ENCODE results near the gene STUB1. TPM values are rescaled to one million over a fixed set of nuclear protein-coding genes. Genes with fewer than 3 reads are reported as not detected.

STUB1 gene
- total and polyA plus RNA-seq, 2 of the 8 experiments (the other 6 are each of a cell fraction or from before 2014, with no cell fraction given): 89.9 to 103 TPM

DNA sequence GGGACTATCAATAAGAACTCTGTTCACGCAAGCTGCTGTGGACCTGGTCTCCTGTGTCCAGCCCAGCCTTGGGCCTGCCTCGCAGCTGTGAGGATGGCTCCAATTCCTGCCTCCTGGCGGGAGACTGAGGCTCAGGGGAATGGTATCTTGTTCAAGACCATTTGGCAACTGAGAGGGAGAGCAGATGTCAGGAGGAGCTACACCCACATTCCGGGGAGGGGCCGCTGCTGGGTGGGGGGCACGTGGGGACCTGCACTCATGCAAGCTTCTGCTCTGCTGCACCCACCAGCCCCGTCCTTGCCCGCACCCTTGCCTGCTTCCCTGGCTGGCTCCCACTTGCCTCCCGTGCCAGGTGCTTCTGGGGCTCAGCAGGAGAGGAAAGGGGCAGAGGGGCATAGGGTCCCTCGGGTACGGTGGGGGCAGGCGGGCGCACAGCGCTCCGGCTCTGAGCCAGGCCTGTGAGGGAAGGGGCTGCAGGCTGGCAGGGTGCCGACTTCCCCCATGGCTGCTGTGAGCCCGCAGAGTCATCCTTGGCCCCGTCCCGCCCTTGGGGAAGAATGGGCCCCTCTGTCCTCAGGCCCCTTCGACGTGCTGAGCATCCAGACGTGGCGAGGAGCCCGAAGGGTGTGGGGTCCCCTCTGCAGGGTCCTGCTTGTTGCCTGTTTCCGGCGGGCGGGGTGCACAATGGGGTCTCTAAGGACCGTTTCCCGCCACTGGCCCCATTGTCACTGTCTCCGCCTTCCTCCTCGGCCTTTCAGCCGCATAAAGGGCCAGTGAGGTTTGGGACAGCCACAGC lies 37.4 kb downstream of the STUB1 start:
- Histone ChIP-seq H2BK20ac (ENCODE audit: low read length) (no peak overlapping the region), H3K4ac (replicated peaks; ENCODE audit: insufficient read length, low read depth, low read length) (no peak overlapping the region), H3K4me2 (ENCODE audit: insufficient read depth in 1 of 2, low read depth in 2 of 2, low read length in 2 of 2) (no peak overlapping the region; a peak in 1 of 4 replicates), H3K9ac (replicated peaks in 1 of 4; ENCODE audit: extremely low read depth in 1 of 4, low read depth in 3 of 4, low read length in 3 of 4) (no peak overlapping the region; a peak in 1 of 7 replicates), H3K4me3 (ENCODE audit: extremely low read depth in 1 of 4, insufficient read depth in 2 of 4, low read depth in 3 of 4, low read length in 4 of 4) (no peak overlapping the region), H3K27ac (ENCODE audit: low read depth, low read length) (no peak overlapping the region; the same call in 1 of the 2 replicates), H2AK5ac (ENCODE audit: low read depth, low read length) (no peak overlapping the region), H2BK15ac (ENCODE audit: low read length) (no peak overlapping the region), H4K91ac (replicated peaks; ENCODE audit: insufficient read length, low read length) (no peak overlapping the region), H2BK12ac (ENCODE audit: low read depth, low read length) (no peak overlapping the region), H4K20me1 (replicated peaks in 1 of 2; ENCODE audit: control insufficient read depth in 1 of 2, insufficient read depth in 2 of 2, low read length in 2 of 2) (peaks cover 6 to 14% of the 10 kb centered on the region in 2 experiments), H4K8ac (ENCODE audit: extremely low read depth, insufficient read depth, low read length) (no peak overlapping the region), H3K18ac (ENCODE audit: extremely low read depth, low read length) (no peak overlapping the region), H3K79me1 (ENCODE audit: low read depth, low read length) (no peaks in the 10 kb centered on the region), H3K4me1 (replicated peaks in 1 of 4; ENCODE audit: control insufficient read depth in 3 of 4, insufficient read depth in 4 of 4, low read length in 3 of 4) (peaks cover 0 to 29% (median 19%) of the 10 kb centered on the region in 4 experiments; a peak in 5 of 7 replicates), H3K36me3 (ENCODE audit: control insufficient read depth in 2 of 4, insufficient read depth in 4 of 4, low read length in 3 of 4) (peaks cover 0 to 6% (median 0%) of the 10 kb centered on the region in 4 experiments; a peak in 1 of 8 replicates), H3K23ac (ENCODE audit: insufficient read length) (no peak overlapping the region), H3K56ac (replicated peaks; ENCODE audit: insufficient read length, low read depth, low read length) (no peak overlapping the region), H3K27me3 (replicated peaks in 1 of 4; ENCODE audit: control insufficient read depth in 3 of 4, extremely low read depth in 1 of 4, insufficient read depth in 3 of 4, low read length in 3 of 4) (peaks cover 0 to 41% (median 24%) of the 10 kb centered on the region in 4 experiments; a peak in 6 of 7 replicates), H2BK120ac (replicated peaks; ENCODE audit: low read depth, low read length) (no peak overlapping the region), H2BK5ac (ENCODE audit: low read depth, low read length) (no peak overlapping the region), H3K9me3 (ENCODE audit: insufficient read depth in 2 of 2, low read depth in 1 of 2, low read length in 1 of 2) (no peaks in the 10 kb centered on the region; a peak in 1 of 4 replicates), H3K23me2 (ENCODE audit: low read depth, low read length) (peaks cover 19% of the 10 kb centered on the region; the same call in 1 of the 2 replicates), H2AFZ (ENCODE audit: low read length) (no peak overlapping the region), H4K5ac (ENCODE audit: insufficient read length, low read depth, low read length) (no peak overlapping the region), H3K14ac (ENCODE audit: insufficient read length) (no peak overlapping the region), H3K79me2 (ENCODE audit: control insufficient read depth in 1 of 2, insufficient read depth in 2 of 2, low read length in 2 of 2) (no peaks in the 10 kb centered on the region)
- FAIRE-seq (no peak), DNase-seq (ENCODE audit: low read depth in 1 of 2, low spot score in 2 of 2) (no peak)
- POLR2A ChIA-PET (ENCODE audit: partially characterized antibody): interaction anchor here (0.5 to 23.0 kb wide), 9 partner anchors 1 to 83 kb away, joined by 4 to 353 read pairs (median 8); partner anchors contain the start of genes ANTKMT, CCDC78, CIAO3 and GNG13
- CTCF ChIA-PET (ENCODE audit: partially characterized antibody): interaction anchor here (1.5 to 33.4 kb wide), 6 partner anchors 14 to 83 kb away, joined by 3 to 977 read pairs (median 7); partner anchors contain the start of genes ANTKMT, CCDC78, CHTF18 and CIAO3
- WGBS, 2 experiments (ENCODE audit: extremely low coverage in 1 of 2, insufficient coverage in 1 of 2, insufficient read length in 1 of 2, insufficient replicate concordance in 2 of 2, low coverage in 1 of 2, low lambda C conversion rate in 2 of 2, missing lambda C conversion rate in 1 of 2): 80% methylated on average over 25 of the region's 32 CpGs; no CpG with 5 or more reads in 1 of the 2 experiments
- TF ChIP-seq TAF7 (optimal IDR thresholded peaks at IDR 0.05; ENCODE audit: borderline replicate concordance, low read depth, low read length): no peak
